ENCODE results near the gene ACOT7. TPM values are rescaled to one million over a fixed set of nuclear protein-coding genes. Genes with fewer than 3 reads are reported as not detected.

Gene ACOT7
- total RNA-seq, 2 experiments from 2014 or later: 5.3 to 5.4 TPM

- H3K4me3 Mint-ChIP-seq: no peak overlapping the region
- peaks cover 3% of the 10 kb centered on the region for H3K36me3 Mint-ChIP-seq (ENCODE audit: low read depth)
- peaks cover 8% of the 10 kb centered on the region for H3K36me3 ChIP-seq (ENCODE audit: insufficient read depth, low read length)
- peak in 1 of 14 experiments; percentile 56 for DNase-seq
- no peaks in the 10 kb centered on the region for H3K4me1 ChIP-seq (ENCODE audit: insufficient read depth, low read length)
- H3K4me3 ChIP-seq (ENCODE audit: low read length): no peak overlapping the region
- H3K27me3 Mint-ChIP-seq: no peaks in the 10 kb centered on the region
- ChIA-PET CTCF (no interaction called here), POLR2A (no interaction called here)
- H3K4me1 Mint-ChIP-seq (ENCODE audit: low read depth): no peaks in the 10 kb centered on the region
- no peaks in the 10 kb centered on the region for H3K9me3 ChIP-seq (ENCODE audit: control insufficient read depth in 1 of 2, insufficient read depth in 1 of 2, low read length in 2 of 2)
- no peak for ATAC-seq (ENCODE audit: poor library complexity)
- no peak overlapping the region for H3K27ac Mint-ChIP-seq
- intact Hi-C loops (cut with DNase I, micrococcal nuclease): no loop called here
- H3K9me3 Mint-ChIP-seq: no peaks in the 10 kb centered on the region
- H3K27me3 ChIP-seq (ENCODE audit: control insufficient read depth in 1 of 2, insufficient read depth in 2 of 2, low read length in 2 of 2): no peaks in the 10 kb centered on the region
- H3K27ac ChIP-seq (ENCODE audit: low read depth in 1 of 2, low read length in 2 of 2): no peak overlapping the region
- no peak for TF ChIP-seq CTCF (IDR thresholded peaks at IDR 0.05)
Observed at GRCh38 chr1:6294080-6294889, 99.3 kb downstream of the ACOT7 start.

- intact Hi-C loops (cut with DNase I, micrococcal nuclease): no loop called here
- ATAC-seq (ENCODE audit: poor library complexity) (no peak), DNase-seq (no peak)
- no peak overlapping the region for H3K27ac Mint-ChIP-seq
- CTCF ChIA-PET: no interaction called here
- H3K4me3 Mint-ChIP-seq: no peak overlapping the region
- H3K36me3 ChIP-seq (ENCODE audit: insufficient read depth, low read length): peaks cover 8% of the 10 kb centered on the region
- no peak overlapping the region for H3K4me3 ChIP-seq (ENCODE audit: low read length)
- POLR2A ChIA-PET: no interaction called here
- H3K27me3 ChIP-seq (ENCODE audit: control insufficient read depth in 1 of 2, insufficient read depth in 2 of 2, low read length in 2 of 2): no peaks in the 10 kb centered on the region
- peaks cover 3% of the 10 kb centered on the region for H3K36me3 Mint-ChIP-seq (ENCODE audit: low read depth)
- no peak overlapping the region for H3K27ac ChIP-seq (ENCODE audit: low read depth in 1 of 2, low read length in 2 of 2)
- TF ChIP-seq CTCF (IDR thresholded peaks at IDR 0.05): no peak
- H3K4me1 ChIP-seq (ENCODE audit: insufficient read depth, low read length): no peaks in the 10 kb centered on the region
- no peaks in the 10 kb centered on the region for H3K9me3 Mint-ChIP-seq
- no peaks in the 10 kb centered on the region for H3K9me3 ChIP-seq (ENCODE audit: control insufficient read depth in 1 of 2, insufficient read depth in 1 of 2, low read length in 2 of 2)
- no peaks in the 10 kb centered on the region for H3K27me3 Mint-ChIP-seq
- no peaks in the 10 kb centered on the region for H3K4me1 Mint-ChIP-seq (ENCODE audit: low read depth)
Observed at GRCh38 chr1:6292102-6292501, 101.5 kb downstream of the ACOT7 start.

GRCh38 chr1:6288665-6289064 lies 104.9 kb downstream of the ACOT7 start:
- Mint-ChIP-seq H3K36me3 (ENCODE audit: low read depth) (no peaks in the 10 kb centered on the region), H3K9me3 (no peaks in the 10 kb centered on the region), H3K27ac (no peak overlapping the region), H3K4me3 (no peak overlapping the region), H3K4me1 (ENCODE audit: low read depth) (no peaks in the 10 kb centered on the region), H3K27me3 (no peaks in the 10 kb centered on the region)
- H3K27me3 ChIP-seq (ENCODE audit: control insufficient read depth in 1 of 2, insufficient read depth in 2 of 2, low read length in 2 of 2): no peaks in the 10 kb centered on the region
- H3K4me1 ChIP-seq (ENCODE audit: insufficient read depth, low read length): no peaks in the 10 kb centered on the region
- ChIA-PET POLR2A (no interaction called here), CTCF (no interaction called here)
- intact Hi-C loops (cut with DNase I, micrococcal nuclease): no loop called here
- no peaks in the 10 kb centered on the region for H3K9me3 ChIP-seq (ENCODE audit: control insufficient read depth in 1 of 2, insufficient read depth in 1 of 2, low read length in 2 of 2)
- peaks cover 5% of the 10 kb centered on the region for H3K36me3 ChIP-seq (ENCODE audit: insufficient read depth, low read length)
- DNase-seq (no peak), ATAC-seq (ENCODE audit: poor library complexity) (no peak)
- no peak for TF ChIP-seq CTCF (IDR thresholded peaks at IDR 0.05)
- H3K27ac ChIP-seq (ENCODE audit: low read depth in 1 of 2, low read length in 2 of 2): no peak overlapping the region
- no peak overlapping the region for H3K4me3 ChIP-seq (ENCODE audit: low read length)

Measured in CD4-positive, alpha-beta T cell (primary cell).